Measurements from ENCODE around the gene CD58.

The CD58 gene

DNA sequence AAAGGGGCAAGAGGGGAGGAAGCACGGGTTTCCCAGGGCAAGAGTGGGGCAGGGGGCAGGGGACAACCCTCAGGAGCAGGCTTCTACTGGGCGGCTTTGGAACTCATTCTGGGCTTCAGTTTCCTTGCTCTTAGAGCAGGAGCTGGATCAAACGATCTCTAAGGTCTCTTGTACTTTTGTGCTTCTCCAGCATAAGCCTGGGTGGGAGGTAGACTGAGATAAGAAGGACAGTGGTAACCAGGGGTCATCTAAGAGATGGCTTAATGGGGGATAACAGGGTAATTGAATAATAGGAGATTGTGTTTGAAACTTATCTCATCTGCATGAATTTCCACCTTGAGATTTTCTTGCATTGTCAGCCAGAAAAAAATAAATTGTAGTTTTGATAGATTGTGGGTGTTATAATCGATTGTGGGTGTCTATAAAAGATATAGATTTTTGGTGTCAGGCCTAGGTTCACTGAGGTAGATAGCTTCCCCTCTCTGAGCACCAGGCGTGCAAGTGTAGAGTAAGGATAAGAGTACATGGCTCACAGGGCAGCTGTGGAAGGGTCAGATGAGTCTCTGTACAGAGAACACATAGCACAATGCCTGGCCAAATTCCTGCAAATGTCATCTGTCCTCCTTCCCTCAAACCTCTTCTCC lies 68.0 kb downstream of the CD58 start:
- no peak overlapping the region for H3K9ac ChIP-seq (ENCODE audit: low read depth, low read length)
- H3K4me1 ChIP-seq (ENCODE audit: insufficient read depth, low read length): no peaks in the 10 kb centered on the region
- no peak overlapping the region for H3K27ac ChIP-seq (ENCODE audit: low read length)
- no peak overlapping the region for H3K4me3 ChIP-seq (ENCODE audit: low read length)
- H3K27me3 ChIP-seq (ENCODE audit: insufficient read depth, low read length): no peaks in the 10 kb centered on the region
- no peaks in the 10 kb centered on the region for H3K9me3 ChIP-seq (ENCODE audit: insufficient read depth, low read depth, low read length)
- H3K36me3 ChIP-seq (ENCODE audit: insufficient read depth, low read depth, low read length): no peaks in the 10 kb centered on the region

DNA sequence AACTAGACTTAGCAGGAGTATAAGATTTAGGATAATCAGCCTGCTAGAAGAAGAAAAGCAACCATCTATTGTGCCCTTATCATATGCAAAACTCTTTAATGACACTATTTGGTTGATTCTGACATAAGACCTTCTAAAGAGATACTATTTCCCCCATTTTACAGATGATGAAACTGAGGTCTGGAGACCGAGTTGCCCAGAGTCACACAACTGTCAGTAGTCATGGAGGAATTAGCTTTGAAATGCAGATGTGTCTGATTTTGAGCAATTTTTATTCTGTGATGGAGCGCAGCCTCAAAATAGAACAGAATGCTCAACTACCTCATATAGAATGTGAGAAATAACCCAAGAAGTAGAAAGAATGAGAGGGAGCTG lies 69.0 kb downstream of the CD58 start:
- Histone ChIP-seq H3K4me1 (ENCODE audit: insufficient read depth, low read length) (no peaks in the 10 kb centered on the region), H3K9ac (ENCODE audit: low read depth, low read length) (no peak overlapping the region), H3K27me3 (ENCODE audit: insufficient read depth, low read length) (no peaks in the 10 kb centered on the region), H3K36me3 (ENCODE audit: insufficient read depth, low read depth, low read length) (no peaks in the 10 kb centered on the region), H3K4me3 (ENCODE audit: low read length) (no peak overlapping the region), H3K27ac (ENCODE audit: low read length) (no peak overlapping the region), H3K9me3 (ENCODE audit: insufficient read depth, low read depth, low read length) (no peaks in the 10 kb centered on the region)

DNA sequence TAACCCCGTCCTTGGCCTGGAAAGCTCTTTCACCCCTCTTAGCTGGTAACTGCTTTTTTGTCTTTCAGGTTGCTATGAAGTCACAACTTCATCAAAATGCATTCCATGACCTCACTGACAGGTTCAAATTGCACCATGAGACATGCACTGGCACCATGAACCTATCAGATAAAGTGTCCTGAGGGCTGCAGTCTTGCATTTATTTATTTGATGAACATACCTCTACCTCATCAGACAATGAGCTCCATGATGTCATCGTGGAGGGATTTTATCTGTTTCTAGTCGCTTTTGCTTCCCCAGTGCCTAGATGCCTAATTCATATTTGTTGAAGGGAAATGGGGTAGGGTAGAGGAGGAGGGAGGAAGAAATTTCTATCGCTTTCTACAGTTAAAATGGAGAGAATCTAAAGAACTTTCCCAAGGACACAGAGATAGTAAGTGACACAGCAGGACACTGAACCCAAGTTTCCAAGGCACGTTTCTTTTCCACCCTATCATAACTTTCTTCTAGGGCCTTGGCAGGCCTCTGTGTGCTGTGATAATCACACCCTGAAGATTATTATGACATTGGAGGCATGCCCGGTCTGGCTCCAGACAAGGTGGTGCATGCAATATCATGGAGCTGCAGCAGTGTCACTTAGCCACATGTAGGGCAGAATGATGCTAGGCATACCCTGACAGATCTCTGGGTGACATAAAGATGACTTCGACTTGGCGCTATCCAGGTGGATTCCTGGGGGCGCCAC lies 69.5 kb downstream of the CD58 start:
- Histone ChIP-seq H3K27me3 (ENCODE audit: insufficient read depth, low read length) (no peaks in the 10 kb centered on the region), H3K4me3 (ENCODE audit: low read length) (no peak overlapping the region), H3K4me1 (ENCODE audit: insufficient read depth, low read length) (no peaks in the 10 kb centered on the region), H3K27ac (ENCODE audit: low read length) (no peak overlapping the region), H3K9me3 (ENCODE audit: insufficient read depth, low read depth, low read length) (no peaks in the 10 kb centered on the region), H3K36me3 (ENCODE audit: insufficient read depth, low read depth, low read length) (no peaks in the 10 kb centered on the region), H3K9ac (ENCODE audit: low read depth, low read length) (no peak overlapping the region)

DNA sequence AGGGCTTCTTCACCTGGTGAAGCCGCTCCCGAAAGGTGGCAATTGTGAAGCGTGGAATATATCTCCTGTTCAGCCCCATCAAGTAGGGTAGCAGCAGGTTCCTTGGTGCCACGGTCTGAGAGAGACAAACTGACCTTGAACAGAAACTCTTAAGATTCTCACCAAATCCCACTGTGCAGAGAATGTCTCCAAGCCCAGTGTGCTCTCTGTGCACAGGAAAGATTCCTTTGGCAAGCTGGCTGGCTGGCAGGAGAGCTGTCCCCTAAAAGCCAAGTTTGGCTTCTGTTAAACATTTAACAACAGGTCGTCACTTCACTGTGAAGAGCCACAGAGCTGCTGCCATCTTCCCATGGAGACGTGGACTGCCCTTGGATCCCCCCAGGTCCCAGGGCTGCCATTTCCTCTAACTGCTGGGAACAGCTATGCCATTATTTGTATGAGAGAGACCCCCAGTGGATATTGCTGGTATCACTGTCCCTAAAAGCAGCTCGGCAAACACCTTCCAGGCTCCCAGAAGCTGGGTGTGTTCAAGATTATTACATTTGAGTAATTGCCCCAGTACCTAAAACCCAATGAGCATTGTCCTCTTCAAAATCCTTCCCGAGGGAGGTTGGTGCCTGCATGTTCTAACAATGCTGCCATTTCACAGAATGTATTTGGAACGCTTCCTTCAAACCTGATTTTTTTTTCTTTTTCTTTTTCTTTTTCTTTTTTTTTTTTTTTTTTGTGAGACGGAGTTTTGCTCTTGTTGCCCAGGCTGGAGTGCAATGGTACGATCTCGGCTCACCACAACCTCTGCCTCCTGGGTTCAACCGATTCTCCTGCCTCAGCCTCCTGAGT lies 71.8 kb downstream of the CD58 start:
- H3K4me1 ChIP-seq (ENCODE audit: insufficient read depth, low read length): peaks cover 5% of the 10 kb centered on the region; the same call in 1 of the 2 replicates
- no peaks in the 10 kb centered on the region for H3K9me3 ChIP-seq (ENCODE audit: insufficient read depth, low read depth, low read length)
- no peak overlapping the region for H3K4me3 ChIP-seq (ENCODE audit: low read length)
- H3K27me3 ChIP-seq (ENCODE audit: insufficient read depth, low read length): no peaks in the 10 kb centered on the region
- no peak overlapping the region for H3K27ac ChIP-seq (ENCODE audit: low read length)
- no peak overlapping the region for H3K9ac ChIP-seq (ENCODE audit: low read depth, low read length)
- no peaks in the 10 kb centered on the region for H3K36me3 ChIP-seq (ENCODE audit: insufficient read depth, low read depth, low read length)

DNA sequence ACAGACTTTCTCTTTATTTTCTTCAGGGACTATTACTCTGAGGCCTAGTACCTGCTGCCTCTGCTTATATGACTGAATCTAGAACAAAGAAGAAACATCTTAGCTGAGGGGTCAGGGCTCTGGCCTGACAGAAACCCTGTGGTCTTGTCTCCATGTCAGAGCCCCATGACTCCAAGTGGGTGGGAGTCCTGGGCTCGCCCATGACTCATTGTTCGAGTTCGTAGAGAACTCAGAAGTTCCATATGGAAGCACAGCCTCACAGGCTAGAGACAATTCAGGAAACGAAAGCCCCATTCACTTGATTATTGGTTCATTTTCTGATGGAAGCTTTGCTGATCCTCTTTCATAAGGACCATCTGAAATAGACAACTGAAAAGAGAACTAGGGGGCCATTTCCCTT lies 73.2 kb downstream of the CD58 start:
- Histone ChIP-seq H3K27ac (ENCODE audit: low read length) (no peak overlapping the region), H3K4me3 (ENCODE audit: low read length) (no peak overlapping the region), H3K9ac (ENCODE audit: low read depth, low read length) (no peak overlapping the region), H3K4me1 (ENCODE audit: insufficient read depth, low read length) (peaks cover 5% of the 10 kb centered on the region; the same call in 1 of the 2 replicates), H3K27me3 (ENCODE audit: insufficient read depth, low read length) (no peaks in the 10 kb centered on the region), H3K36me3 (ENCODE audit: insufficient read depth, low read depth, low read length) (no peaks in the 10 kb centered on the region), H3K9me3 (ENCODE audit: insufficient read depth, low read depth, low read length) (no peaks in the 10 kb centered on the region)

DNA sequence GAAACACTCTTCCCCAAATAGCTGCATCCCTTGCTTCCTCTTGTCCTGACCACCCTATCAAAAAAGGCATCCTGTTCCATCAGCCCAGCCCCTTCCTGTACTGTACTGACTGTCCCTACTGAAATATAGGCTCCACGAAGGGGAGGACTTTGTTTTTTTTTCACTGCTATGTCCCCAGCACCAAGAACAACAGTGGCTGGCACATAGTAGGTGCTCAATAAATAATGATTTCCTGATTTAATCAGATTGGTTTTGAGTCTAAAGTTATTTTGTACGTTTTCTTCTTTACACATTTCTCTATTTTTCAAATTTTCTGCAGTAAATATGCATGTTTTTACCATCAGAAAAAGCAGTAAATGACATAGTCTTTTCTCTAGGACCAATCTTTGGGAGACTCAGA lies 73.9 kb downstream of the CD58 start:
- H3K4me3 ChIP-seq (ENCODE audit: low read length): no peak overlapping the region
- no peaks in the 10 kb centered on the region for H3K36me3 ChIP-seq (ENCODE audit: insufficient read depth, low read depth, low read length)
- H3K9ac ChIP-seq (ENCODE audit: low read depth, low read length): no peak overlapping the region
- no peaks in the 10 kb centered on the region for H3K27me3 ChIP-seq (ENCODE audit: insufficient read depth, low read length)
- H3K9me3 ChIP-seq (ENCODE audit: insufficient read depth, low read depth, low read length): no peaks in the 10 kb centered on the region
- no peak overlapping the region for H3K27ac ChIP-seq (ENCODE audit: low read length)
- peaks cover 5% of the 10 kb centered on the region; the same call in 1 of the 2 replicates for H3K4me1 ChIP-seq (ENCODE audit: insufficient read depth, low read length)

DNA sequence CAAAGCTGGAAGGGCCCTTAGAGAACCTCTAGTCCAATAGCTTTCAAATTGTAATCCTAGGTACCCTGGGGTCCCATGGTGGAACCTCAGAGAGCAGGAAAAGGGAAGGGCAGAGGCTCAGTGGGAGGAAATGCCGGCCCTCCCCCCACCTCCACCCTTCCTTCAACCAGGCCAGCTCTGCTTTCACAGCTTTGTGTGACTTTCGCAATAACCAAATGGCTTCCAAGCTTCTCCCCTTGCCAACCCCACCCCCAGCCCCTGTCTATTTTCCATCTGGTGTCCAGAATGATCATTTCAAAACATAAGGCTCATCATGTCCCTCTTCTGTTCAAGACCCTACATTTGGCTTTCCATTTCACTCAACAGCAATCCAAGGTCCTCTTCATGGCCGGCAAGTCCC lies 74.4 kb downstream of the CD58 start:
- no peaks in the 10 kb centered on the region for H3K27me3 ChIP-seq (ENCODE audit: insufficient read depth, low read length)
- H3K9ac ChIP-seq (ENCODE audit: low read depth, low read length): no peak overlapping the region
- no peak overlapping the region for H3K27ac ChIP-seq (ENCODE audit: low read length)
- H3K36me3 ChIP-seq (ENCODE audit: insufficient read depth, low read depth, low read length): no peaks in the 10 kb centered on the region
- H3K4me3 ChIP-seq (ENCODE audit: low read length): no peak overlapping the region
- H3K9me3 ChIP-seq (ENCODE audit: insufficient read depth, low read depth, low read length): no peaks in the 10 kb centered on the region
- peaks cover 5% of the 10 kb centered on the region; the same call in 1 of the 2 replicates for H3K4me1 ChIP-seq (ENCODE audit: insufficient read depth, low read length)

DNA sequence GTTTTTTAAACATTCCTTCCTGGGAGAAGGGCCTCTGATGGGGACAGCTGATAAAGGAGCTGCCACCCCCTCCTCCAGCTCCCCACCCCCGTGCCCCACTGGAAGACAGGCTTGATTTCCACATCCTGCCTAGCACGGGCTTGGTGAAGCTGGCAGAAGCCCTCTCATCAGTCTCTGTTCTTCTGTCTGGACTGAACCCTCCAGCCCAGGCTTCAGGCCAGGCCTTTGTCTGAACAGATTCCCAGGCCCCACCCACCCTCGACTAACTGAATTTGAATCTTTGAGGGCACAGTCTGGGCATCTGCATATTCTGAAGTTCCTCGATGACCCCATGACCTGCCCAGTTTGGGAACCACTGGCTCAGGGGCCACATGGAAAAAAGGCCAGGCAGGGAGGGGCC lies 75.3 kb downstream of the CD58 start:
- Histone ChIP-seq H3K4me1 (ENCODE audit: insufficient read depth, low read length) (peaks cover 5% of the 10 kb centered on the region; the same call in 1 of the 2 replicates), H3K27me3 (ENCODE audit: insufficient read depth, low read length) (no peaks in the 10 kb centered on the region), H3K36me3 (ENCODE audit: insufficient read depth, low read depth, low read length) (no peaks in the 10 kb centered on the region), H3K9ac (ENCODE audit: low read depth, low read length) (no peak overlapping the region), H3K27ac (ENCODE audit: low read length) (no peak overlapping the region), H3K4me3 (ENCODE audit: low read length) (no peak overlapping the region), H3K9me3 (ENCODE audit: insufficient read depth, low read depth, low read length) (no peaks in the 10 kb centered on the region)

DNA sequence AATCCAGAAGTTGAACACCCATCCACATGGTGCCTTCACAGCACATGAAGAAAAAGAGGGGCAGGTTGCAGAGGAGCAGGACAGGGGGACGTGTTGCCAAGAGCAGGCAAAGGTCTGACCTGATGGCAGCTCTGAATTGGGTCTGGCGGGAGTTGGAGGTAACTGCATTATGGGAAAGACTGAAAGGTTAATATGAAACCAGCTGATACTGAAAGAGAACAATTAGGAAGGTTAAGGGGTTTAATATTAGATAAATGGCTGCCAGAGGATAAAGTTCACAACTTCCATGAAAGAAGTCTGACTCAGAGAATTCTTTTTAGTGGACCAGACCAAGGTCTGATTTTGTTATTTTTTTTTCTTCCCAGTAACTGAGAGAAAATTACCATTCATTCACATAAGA lies 76.1 kb downstream of the CD58 start:
- Histone ChIP-seq H3K9me3 (ENCODE audit: insufficient read depth, low read depth, low read length) (no peaks in the 10 kb centered on the region), H3K4me3 (ENCODE audit: low read length) (no peak overlapping the region), H3K27me3 (ENCODE audit: insufficient read depth, low read length) (no peaks in the 10 kb centered on the region; the same call in 1 of the 2 replicates), H3K27ac (ENCODE audit: low read length) (no peak overlapping the region), H3K9ac (ENCODE audit: low read depth, low read length) (no peak overlapping the region), H3K4me1 (ENCODE audit: insufficient read depth, low read length) (peaks cover 5% of the 10 kb centered on the region; the same call in 1 of the 2 replicates), H3K36me3 (ENCODE audit: insufficient read depth, low read depth, low read length) (no peaks in the 10 kb centered on the region)

DNA sequence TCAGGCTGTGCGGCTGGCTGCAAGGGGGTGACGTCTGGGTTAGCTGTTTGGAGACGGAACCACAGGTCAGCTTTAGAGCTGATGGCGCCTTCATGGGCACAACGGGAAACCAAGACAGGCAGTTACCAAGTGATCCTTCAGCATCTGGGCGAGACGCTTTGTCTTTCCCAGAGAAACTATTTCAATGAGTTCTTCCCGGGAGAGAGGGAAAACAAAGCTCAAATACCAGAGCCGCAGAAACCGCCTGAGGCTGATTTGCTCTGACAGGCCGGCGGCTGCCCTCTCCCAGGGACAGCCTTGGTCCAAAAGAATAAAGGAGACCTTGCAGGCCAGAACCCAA lies 76.5 kb downstream of the CD58 start:
- no peak overlapping the region for H3K27ac ChIP-seq (ENCODE audit: low read length)

DNA sequence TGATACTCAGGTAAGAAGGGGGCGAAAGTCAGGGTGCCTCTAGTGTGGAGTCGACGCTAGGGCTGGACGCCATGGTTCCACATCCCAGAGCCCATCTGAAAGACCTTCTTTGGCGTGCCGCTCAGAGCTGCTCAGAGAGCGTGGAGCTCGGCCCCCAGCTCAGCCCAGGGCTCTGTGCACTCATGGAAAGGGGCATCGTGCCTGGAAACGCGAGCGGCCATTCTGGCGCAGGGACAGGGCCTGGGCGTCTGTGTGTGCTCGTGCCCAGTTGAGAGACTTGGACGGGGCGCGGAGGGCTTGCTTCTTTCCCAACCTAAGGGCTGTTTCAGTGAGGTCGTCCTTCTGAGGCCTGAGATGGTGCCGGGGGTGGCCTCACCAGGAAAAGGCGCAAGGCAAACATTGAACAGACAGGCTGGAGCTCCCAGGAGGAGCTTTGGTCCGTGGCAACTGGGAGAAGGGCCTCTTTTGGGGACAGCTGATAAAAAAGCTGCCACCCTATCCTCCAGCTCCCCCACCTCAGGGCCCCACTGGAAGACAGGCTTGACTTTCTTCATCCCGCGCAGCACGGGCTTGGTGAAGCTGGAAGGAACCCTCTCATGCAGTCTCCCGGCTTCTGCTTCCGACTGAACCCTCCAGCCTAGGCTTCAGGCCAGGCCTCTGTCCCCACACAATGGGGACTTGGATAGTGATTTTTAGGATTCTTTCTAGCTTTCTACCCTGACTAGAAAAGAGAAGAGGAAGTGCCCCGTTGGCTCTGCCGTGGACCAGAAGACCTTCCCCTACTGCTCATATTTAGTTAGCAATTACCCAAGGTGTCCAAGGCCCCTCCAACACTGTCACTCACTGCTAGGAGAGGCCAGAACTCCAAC lies 77.1 kb downstream of the CD58 start:
- Histone ChIP-seq H3K4me3 (ENCODE audit: low read length) (no peak overlapping the region), H3K27ac (ENCODE audit: low read length) (no peak overlapping the region), H3K9ac (ENCODE audit: low read depth, low read length) (no peak overlapping the region), H3K36me3 (ENCODE audit: insufficient read depth, low read depth, low read length) (no peaks in the 10 kb centered on the region), H3K27me3 (ENCODE audit: insufficient read depth, low read length) (no peaks in the 10 kb centered on the region; the same call in 1 of the 2 replicates), H3K9me3 (ENCODE audit: insufficient read depth, low read depth, low read length) (no peaks in the 10 kb centered on the region), H3K4me1 (ENCODE audit: insufficient read depth, low read length) (peaks cover 5% of the 10 kb centered on the region; the same call in 1 of the 2 replicates)

More for the DNA sequence above, 76.5 kb downstream of the CD58 start:
- Histone ChIP-seq H3K36me3 (ENCODE audit: insufficient read depth, low read depth, low read length) (no peaks in the 10 kb centered on the region), H3K9ac (ENCODE audit: low read depth, low read length) (no peak overlapping the region), H3K9me3 (ENCODE audit: insufficient read depth, low read depth, low read length) (no peaks in the 10 kb centered on the region), H3K4me3 (ENCODE audit: low read length) (no peak overlapping the region), H3K27me3 (ENCODE audit: insufficient read depth, low read length) (no peaks in the 10 kb centered on the region; the same call in 1 of the 2 replicates), H3K4me1 (ENCODE audit: insufficient read depth, low read length) (peaks cover 5% of the 10 kb centered on the region; the same call in 1 of the 2 replicates)
